ENCODE results near the gene RIMBP2.

Gene RIMBP2

DNA sequence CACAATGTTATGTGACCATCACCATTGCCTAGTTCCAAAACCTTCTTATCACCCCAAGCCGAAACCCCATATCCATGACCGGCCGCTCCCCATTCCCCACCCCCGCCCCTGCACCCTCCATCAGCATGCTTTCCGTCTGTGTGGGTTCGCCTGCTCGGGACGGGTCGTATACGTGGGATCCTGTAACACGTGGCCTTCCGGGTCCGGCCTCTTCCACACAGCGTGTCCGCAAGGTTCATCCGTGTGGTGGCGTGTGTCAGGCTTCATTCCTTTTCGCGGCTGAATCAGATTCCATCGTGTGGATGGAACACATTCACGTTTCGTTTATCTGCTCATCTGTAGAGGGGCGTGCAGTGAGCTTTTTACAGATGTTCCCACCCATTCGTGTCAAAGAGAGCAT lies 41.4 kb downstream of the RIMBP2 start:
- TF ChIP-seq, protein P1, sequence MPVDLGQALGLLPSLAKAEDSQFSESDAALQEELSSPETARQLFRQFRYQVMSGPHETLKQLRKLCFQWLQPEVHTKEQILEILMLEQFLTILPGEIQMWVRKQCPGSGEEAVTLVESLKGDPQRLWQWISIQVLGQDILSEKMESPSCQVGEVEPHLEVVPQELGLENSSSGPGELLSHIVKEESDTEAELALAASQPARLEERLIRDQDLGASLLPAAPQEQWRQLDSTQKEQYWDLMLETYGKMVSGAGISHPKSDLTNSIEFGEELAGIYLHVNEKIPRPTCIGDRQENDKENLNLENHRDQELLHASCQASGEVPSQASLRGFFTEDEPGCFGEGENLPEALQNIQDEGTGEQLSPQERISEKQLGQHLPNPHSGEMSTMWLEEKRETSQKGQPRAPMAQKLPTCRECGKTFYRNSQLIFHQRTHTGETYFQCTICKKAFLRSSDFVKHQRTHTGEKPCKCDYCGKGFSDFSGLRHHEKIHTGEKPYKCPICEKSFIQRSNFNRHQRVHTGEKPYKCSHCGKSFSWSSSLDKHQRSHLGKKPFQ (tag by site-specific recombination; IDR thresholded peaks at IDR 0.05), result no peak
- Histone ChIP-seq H3K27ac (ENCODE audit: extremely low read depth, low read depth, low read length) (no peak overlapping the region), H3K9me3 (ENCODE audit: control insufficient read depth, insufficient read depth, low read depth, low read length) (no peaks in the 10 kb centered on the region), H3K4me3 (ENCODE audit: low read depth, low read length) (no peak overlapping the region), H3K4me1 (ENCODE audit: control insufficient read depth, insufficient read depth, low read length) (no peaks in the 10 kb centered on the region), H3K36me3 (ENCODE audit: control insufficient read depth in 2 of 2, insufficient read depth in 1 of 2, low read length in 2 of 2) (no peaks in the 10 kb centered on the region)
- CTCF ChIA-PET, result no interaction called here
- POLR2A ChIA-PET, result no interaction called here

- ChIA-PET CTCF (no interaction called here), POLR2A (no interaction called here)
- TF ChIP-seq, protein P2, sequence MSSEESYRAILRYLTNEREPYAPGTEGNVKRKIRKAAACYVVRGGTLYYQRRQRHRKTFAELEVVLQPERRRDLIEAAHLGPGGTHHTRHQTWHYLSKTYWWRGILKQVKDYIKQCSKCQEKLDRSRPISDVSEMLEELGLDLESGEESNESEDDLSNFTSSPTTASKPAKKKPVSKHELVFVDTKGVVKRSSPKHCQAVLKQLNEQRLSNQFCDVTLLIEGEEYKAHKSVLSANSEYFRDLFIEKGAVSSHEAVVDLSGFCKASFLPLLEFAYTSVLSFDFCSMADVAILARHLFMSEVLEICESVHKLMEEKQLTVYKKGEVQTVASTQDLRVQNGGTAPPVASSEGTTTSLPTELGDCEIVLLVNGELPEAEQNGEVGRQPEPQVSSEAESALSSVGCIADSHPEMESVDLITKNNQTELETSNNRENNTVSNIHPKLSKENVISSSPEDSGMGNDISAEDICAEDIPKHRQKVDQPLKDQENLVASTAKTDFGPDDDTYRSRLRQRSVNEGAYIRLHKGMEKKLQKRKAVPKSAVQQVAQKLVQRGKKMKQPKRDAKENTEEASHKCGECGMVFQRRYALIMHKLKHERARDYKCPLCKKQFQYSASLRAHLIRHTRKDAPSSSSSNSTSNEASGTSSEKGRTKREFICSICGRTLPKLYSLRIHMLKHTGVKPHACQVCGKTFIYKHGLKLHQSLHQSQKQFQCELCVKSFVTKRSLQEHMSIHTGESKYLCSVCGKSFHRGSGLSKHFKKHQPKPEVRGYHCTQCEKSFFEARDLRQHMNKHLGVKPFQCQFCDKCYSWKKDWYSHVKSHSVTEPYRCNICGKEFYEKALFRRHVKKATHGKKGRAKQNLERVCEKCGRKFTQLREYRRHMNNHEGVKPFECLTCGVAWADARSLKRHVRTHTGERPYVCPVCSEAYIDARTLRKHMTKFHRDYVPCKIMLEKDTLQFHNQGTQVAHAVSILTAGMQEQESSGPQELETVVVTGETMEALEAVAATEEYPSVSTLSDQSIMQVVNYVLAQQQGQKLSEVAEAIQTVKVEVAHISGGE (tag by site-specific recombination; conservative IDR thresholded peaks at IDR 0.05; ENCODE audit: low read depth), result no peak
- 0 out of 2 replicates have a peak, but pooled peaks have one; percentile 12 for TF ChIP-seq SCRT2 (tag by site-specific recombination; IDR thresholded peaks at IDR 0.05)
- no peaks in the 10 kb centered on the region for H3K36me3 ChIP-seq (ENCODE audit: control insufficient read depth in 2 of 2, insufficient read depth in 1 of 2, low read length in 2 of 2)
- H3K27ac ChIP-seq (ENCODE audit: extremely low read depth, low read depth, low read length), result no peak overlapping the region
- no peaks in the 10 kb centered on the region for H3K4me1 ChIP-seq (ENCODE audit: control insufficient read depth, insufficient read depth, low read length)
- H3K4me3 ChIP-seq (ENCODE audit: low read depth, low read length), result no peak overlapping the region
- H3K9me3 ChIP-seq (ENCODE audit: control insufficient read depth, insufficient read depth, low read depth, low read length), result no peaks in the 10 kb centered on the region
Observed at GRCh38 chr12:130673036-130673705, 42.9 kb downstream of the RIMBP2 start.

GRCh38 chr12:130672089-130672820 lies 43.8 kb downstream of the RIMBP2 start:
- ChIA-PET CTCF (no interaction called here), POLR2A (no interaction called here)
- H3K4me1 ChIP-seq (ENCODE audit: control insufficient read depth, insufficient read depth, low read length), result no peaks in the 10 kb centered on the region

More at GRCh38 chr12:130672089-130672820, 43.8 kb downstream of the RIMBP2 start:
- TF ChIP-seq GLIS2 (tag by site-specific recombination; IDR thresholded peaks at IDR 0.05) (no peak), ZNF274 (IDR thresholded peaks at IDR 0.05; ENCODE audit: low read length) (no peak), ZNF274 (tag by site-specific recombination; IDR thresholded peaks at IDR 0.05; ENCODE audit: borderline replicate concordance) (no peak), ZNF664 (tag by site-specific recombination; IDR thresholded peaks at IDR 0.05) (no peak), ZFP69B (tag by site-specific recombination; IDR thresholded peaks at IDR 0.05) (no peak), INSM2 (tag by site-specific recombination; IDR thresholded peaks at IDR 0.05) (no peak), ZNF837 (tag by site-specific recombination; IDR thresholded peaks at IDR 0.05) (no peak), ZBTB48 (tag by site-specific recombination; IDR thresholded peaks at IDR 0.05) (no peak), SETDB1 (IDR thresholded peaks at IDR 0.05; ENCODE audit: insufficient read length, low read length) (no peak), TCF7L2 (IDR thresholded peaks at IDR 0.05; ENCODE audit: borderline replicate concordance, low read depth, low read length) (no peak), ZNF433 (tag by site-specific recombination; IDR thresholded peaks at IDR 0.05; ENCODE audit: low read depth) (no peak)
- Histone ChIP-seq H3K27ac (ENCODE audit: extremely low read depth, low read depth, low read length) (no peak overlapping the region), H3K9me3 (ENCODE audit: control insufficient read depth, insufficient read depth, low read depth, low read length) (no peaks in the 10 kb centered on the region), H3K4me3 (ENCODE audit: low read depth, low read length) (no peak overlapping the region), H3K36me3 (ENCODE audit: control insufficient read depth in 2 of 2, insufficient read depth in 1 of 2, low read length in 2 of 2) (no peaks in the 10 kb centered on the region)

All from HEK293 (cell line).